ENCODE data around the gene MAP2K6.

The MAP2K6 gene

DNA sequence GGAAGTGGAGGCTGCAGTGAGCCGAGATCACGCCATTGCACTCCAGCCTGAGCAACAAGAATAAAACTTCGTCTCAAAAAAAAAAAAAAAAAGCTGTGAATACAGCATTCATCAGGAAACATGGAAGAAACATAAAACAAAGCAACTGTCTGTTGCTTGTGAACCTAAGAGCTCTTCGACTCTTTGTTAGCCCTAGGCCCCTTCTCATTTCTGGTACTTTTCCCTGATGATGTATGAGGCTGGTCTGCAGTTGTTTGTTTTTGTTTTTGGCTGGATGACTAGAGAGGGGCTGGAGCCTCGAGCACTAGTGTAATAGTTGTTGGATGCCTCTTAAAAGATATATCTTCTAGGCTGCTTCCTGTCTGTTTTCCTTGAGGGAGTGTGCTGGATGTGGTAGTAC, 113.5 kb downstream of the MAP2K6 start:
- in situ Hi-C loops (cut with MboI; ENCODE audit: low sequenced_read_pairs) = no loop called here

DNA sequence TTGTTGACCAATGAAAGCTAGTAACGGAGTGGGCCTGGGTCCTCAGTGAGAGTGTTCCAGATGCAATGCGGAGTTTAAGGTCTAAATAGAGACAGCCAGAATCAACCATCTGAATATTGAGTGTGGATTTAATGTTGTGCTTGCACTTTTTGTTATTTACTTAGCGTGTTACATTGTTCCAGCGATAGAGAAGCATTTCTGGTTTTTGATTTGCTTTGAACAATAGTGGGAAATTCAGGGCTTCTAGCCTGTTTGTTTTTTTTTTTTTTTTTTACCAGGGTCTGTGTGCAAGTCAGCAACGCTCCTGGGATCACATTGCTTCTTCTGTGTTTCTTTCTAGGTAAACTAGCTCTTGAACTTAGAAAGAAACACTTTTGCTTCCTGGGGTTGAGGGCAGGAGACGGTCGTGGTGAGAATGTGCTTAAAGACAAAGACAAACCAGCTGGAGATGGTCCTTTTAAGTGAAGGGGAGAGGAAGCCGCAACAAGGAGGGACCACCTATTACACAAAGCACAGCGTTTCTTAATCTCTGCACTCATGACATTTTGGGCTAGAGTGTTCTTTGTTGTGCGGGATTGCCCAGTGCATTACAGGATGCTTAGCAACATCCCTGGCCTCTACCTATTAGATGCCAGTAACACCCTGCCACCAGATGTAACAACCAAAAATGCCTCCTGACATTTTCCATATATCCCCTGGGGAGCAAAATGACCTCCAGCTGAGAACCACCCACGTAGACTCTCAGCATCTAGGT, 119.2 kb downstream of the MAP2K6 start:
- in situ Hi-C loops (cut with MboI; ENCODE audit: low sequenced_read_pairs) = no loop called here

- in situ Hi-C loops (cut with MboI; ENCODE audit: low sequenced_read_pairs) = no loop called here
Measured at GRCh38 chr17:69534235-69534621, 119.7 kb downstream of the MAP2K6 start.

- in situ Hi-C loops (cut with MboI; ENCODE audit: low sequenced_read_pairs) = no loop called here
Measured at GRCh38 chr17:69535016-69535570, 120.6 kb downstream of the MAP2K6 start.

- in situ Hi-C loops (cut with MboI; ENCODE audit: low sequenced_read_pairs) = no loop called here
Measured at GRCh38 chr17:69538795-69539194, 124.3 kb downstream of the MAP2K6 start.

GRCh38 chr17:69539274-69539673, 124.8 kb downstream of the MAP2K6 start:
- in situ Hi-C loops (cut with MboI; ENCODE audit: low sequenced_read_pairs) = no loop called here

DNA sequence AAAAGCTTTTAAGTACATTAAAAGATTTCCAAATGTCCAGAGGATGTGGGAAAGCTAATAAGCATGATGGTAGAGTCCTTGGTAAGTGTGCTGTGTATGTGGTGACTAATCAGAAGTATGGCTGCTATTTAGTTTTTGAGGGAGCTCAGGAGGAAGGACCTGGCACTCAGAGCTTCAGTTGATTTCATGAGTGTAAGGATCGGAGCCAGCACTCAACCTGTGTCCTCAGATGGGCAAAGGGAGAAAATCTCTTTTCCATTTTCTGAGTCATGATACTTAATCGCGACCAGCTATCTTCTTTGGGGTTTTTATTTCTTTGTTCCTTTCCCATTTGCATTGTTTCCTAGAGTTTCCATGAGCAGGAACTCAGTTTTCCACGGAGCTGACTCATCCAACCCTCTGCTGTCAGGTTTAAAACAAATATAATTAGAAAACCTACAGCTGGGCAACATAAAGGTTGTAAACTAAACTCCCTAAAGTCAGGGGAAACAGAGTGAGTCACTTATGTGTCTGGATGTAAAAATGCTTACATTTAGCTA, 125.4 kb downstream of the MAP2K6 start:
- in situ Hi-C loops (cut with MboI; ENCODE audit: low sequenced_read_pairs) = no loop called here

DNA sequence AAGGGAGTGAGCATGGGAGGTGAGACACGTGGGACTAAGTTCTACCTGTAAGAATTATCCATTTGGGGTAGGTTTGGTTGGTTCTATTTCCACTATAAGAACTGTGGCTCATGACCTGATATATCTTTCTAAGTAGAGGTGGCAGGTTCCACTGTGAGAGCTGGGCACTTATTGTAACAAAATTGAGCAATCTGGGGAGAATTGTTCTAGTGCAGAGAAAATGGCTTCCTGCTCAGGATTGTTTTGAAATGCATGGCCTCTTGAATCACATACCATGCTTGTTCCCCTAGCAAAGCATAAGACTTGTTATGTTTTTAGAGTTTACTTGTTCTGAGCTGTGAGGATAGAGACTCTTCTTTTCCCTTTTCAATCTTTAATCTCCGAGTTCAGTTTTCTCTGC, 125.9 kb downstream of the MAP2K6 start:
- in situ Hi-C loops (cut with MboI; ENCODE audit: low sequenced_read_pairs) = no loop called here

DNA sequence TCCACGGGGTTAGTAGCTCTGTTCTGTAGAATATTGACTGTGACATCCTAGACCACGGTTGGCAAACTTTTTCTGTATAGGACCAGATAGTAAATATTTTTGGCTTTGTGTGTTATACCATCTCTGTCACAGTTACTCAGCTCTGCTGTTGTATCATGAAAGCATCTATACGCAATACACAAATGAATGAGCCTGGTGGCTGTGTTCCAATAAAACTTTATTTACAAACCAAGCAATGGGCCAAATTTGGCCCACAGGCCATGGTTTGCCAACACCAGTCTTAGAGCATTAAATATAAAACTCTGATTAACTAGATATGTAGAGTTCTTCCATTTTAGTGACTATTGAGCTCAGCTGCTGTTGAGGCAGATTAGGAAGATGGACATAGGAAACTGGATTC, 132.7 kb downstream of the MAP2K6 start:
- in situ Hi-C loops (cut with MboI; ENCODE audit: low sequenced_read_pairs) = no loop called here

- in situ Hi-C loops (cut with MboI; ENCODE audit: low sequenced_read_pairs) = no loop called here
Measured at GRCh38 chr17:69547947-69548346, 133.4 kb downstream of the MAP2K6 start.

- in situ Hi-C loops (cut with MboI; ENCODE audit: low sequenced_read_pairs) = no loop called here
Measured at GRCh38 chr17:69551212-69552010, 136.9 kb downstream of the MAP2K6 start.

DNA sequence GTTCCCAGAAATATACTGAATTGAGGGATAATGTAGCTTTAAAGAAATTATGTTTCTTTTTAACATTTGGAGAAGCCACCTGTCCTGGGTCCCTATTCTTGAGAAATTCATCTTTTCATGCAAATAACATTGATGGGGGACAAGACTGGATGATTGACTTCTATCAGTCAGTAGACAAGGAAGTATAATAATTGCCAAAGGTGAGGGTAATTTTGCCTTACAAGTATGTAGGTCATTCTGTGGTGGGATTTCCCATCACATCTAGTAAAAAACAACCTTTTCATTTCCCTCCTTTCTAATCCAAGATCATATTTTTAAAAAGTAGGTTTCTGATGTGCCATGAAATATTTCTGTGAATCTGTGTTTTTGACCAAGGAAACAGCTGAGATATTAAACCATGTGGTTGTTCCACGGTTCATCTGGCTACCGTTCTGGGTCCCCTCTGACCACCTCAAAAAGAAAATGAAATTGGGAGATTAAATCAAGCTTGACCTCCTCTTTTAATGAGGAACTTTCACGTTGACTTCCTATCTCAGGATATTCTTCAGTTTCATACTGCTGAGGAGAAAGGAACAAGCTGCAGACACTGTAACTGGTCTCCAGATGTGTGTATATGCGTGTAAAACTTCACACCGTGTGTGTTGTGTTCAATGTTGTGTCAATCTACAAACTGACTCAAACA, 138.6 kb downstream of the MAP2K6 start:
- in situ Hi-C loops (cut with MboI; ENCODE audit: low sequenced_read_pairs) = no loop called here

- in situ Hi-C loops (cut with MboI; ENCODE audit: low sequenced_read_pairs) = no loop called here
Measured at GRCh38 chr17:69555056-69555455, 140.6 kb downstream of the MAP2K6 start.

- in situ Hi-C loops (cut with MboI; ENCODE audit: low sequenced_read_pairs) = no loop called here
Measured at GRCh38 chr17:69557339-69557738, 142.8 kb downstream of the MAP2K6 start.

- in situ Hi-C loops (cut with MboI; ENCODE audit: low sequenced_read_pairs) = no loop called here
Measured at GRCh38 chr17:69558796-69559195, 144.3 kb downstream of the MAP2K6 start.

DNA sequence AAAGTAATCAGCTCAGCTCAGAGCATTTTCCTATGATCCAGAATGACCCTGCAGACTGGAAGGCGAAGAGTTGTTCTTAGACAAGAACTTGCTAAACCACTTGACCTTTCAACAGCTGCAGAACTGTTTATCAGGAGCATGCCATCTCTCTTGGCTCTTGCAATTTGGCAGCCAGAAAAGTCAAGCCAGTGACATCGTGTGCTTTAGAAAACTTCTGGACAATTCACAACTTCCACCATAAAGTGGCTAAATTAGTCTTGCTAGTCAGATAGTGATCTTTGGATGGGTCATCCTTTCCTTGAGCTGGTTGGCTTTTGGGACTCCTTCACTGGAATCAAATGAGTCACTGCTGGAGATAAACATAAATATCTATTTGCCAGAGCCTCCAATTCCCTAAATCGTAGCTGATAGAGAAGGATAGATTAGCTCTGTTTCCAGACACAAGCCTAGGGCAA, 146.5 kb downstream of the MAP2K6 start:
- in situ Hi-C loops (cut with MboI; ENCODE audit: low sequenced_read_pairs) = no loop called here

GRCh38 chr17:69561462-69561861, 147.0 kb downstream of the MAP2K6 start:
- in situ Hi-C loops (cut with MboI; ENCODE audit: low sequenced_read_pairs) = no loop called here

- in situ Hi-C loops (cut with MboI; ENCODE audit: low sequenced_read_pairs) = no loop called here
Measured at GRCh38 chr17:69565447-69565846, 150.9 kb downstream of the MAP2K6 start.

GRCh38 chr17:69567130-69567529, 152.6 kb downstream of the MAP2K6 start:
- in situ Hi-C loops (cut with MboI; ENCODE audit: low sequenced_read_pairs) = no loop called here

DNA sequence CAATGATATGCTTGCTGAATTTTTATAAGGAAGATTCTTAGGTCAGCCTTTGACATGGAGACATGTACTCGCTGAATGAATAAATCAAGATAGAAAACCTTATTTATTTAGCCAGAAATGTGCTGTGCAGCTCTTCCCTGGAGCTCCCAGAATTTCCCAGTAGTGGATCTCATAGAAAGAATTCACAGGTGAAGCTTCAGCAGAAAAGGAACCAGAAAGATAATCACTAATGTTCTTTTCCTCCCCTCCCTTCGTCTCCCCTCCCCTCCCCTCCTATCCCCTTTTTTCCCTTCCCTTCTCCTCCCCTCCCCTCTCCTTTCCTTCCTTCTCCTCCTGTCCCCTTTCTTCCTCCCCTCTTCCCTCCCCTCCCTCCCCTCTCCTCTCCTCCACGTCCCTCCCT, 158.2 kb downstream of the MAP2K6 start:
- in situ Hi-C loops (cut with MboI; ENCODE audit: low sequenced_read_pairs) = no loop called here

DNA sequence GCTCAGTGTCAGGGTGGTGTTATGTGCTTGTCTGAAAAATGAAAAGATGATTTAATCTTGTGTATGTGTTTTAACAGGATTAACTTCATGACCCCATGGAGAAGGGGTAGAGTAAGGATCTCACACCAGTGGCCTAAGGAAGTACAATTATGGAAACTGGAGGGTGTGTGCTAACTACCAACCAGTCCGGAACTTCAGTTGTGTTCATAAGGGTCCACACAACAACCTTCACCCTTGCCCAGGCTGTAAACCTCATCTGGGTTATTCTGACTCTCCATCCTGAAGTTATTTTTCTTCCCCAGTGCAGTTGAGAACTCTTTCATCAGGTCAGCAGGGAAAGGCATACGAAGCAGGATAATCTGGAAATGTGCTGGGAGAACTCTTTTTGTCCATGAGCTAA, 158.9 kb downstream of the MAP2K6 start:
- in situ Hi-C loops (cut with MboI; ENCODE audit: low sequenced_read_pairs) = no loop called here
